HEK293T (cell line): ENCODE results near the gene HJURP.

Experiments
- ARNT ChIP-seq: fragments of 450-650 bp; IDR thresholded peaks from 2 replicates; pipeline ENCODE4 v1.6.1; 2017; ENCODE audit warnings: mild to moderate bottlenecking
- BHLHE40 ChIP-seq: fragments of 450-650 bp; IDR thresholded peaks from 2 replicates; pipeline ENCODE4 v1.6.1; 2016; ENCODE audit warnings: mild to moderate bottlenecking, moderate library complexity, borderline replicate concordance
- FOXA1 ChIP-seq: fragments of 450-650 bp; IDR thresholded peaks from 2 replicates; pipeline ENCODE4 v1.6.1; 2016; ENCODE audit warnings: mild to moderate bottlenecking
- HDGF ChIP-seq: fragments of 450-650 bp; IDR thresholded peaks from 2 replicates; pipeline ENCODE4 v1.6.1; 2017; ENCODE audit warnings: antibody characterized with exemption, borderline replicate concordance
- SP1 ChIP-seq: fragments of 450-650 bp; IDR thresholded peaks from 2 replicates; pipeline ENCODE4 v1.6.1; 2017
- ZNF384 ChIP-seq: fragments of 450-650 bp; IDR thresholded peaks from 2 replicates; pipeline ENCODE4 v1.6.1; 2016

DNA sequence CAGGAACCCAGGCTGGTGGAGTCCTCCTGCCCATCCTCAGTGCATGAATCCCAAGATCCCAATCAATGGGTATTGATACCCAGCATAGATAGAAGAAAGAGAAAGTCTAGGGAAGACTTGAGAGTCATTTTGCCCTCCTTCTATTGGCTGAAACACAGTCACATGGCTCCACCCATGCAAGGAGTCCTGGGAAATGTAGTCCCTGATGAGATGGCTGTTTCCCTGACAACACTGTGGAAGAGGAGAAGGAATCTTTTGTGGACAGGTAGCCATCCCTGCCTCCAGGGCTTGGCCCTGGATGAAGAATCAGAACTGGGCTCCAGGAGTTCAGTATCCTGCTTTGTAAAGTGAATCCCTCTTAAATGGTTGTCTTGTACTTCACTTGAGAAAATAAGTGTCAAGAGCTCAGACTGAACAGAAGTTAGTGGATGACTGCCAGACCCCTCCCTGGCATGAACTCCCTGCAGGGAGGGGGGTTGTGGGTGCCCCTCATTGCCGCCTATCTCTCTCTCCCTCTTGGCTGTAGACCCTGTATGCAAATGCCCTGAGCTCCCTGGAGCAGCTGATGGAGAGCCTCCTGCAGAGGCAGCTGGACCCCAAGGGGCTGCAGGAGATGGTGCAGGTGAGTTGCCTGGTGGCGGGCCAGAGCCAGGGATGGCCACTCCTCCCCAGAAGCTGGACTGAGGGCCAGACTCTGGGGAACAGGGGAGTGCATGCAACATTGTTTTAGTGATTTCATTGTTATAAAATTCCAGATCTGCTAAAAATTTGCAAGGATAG, 40.1 kb downstream of the HJURP start:
- no peak for TF ChIP-seq HDGF
- TF ChIP-seq ARNT, result no peak
- no peak for TF ChIP-seq ZNF384
- no peak for TF ChIP-seq SP1
- no peak for TF ChIP-seq BHLHE40
- no peak for TF ChIP-seq FOXA1
